Prostate gland (tissue), 2 donors: ENCODE data around the gene ESRP2. TPM values are rescaled to one million over a fixed set of nuclear protein-coding genes. Genes with fewer than 3 reads are reported as not detected.

Source experiments
- DNase-seq: peaks from one replicate; pipeline ENCODE4 v3.0.0-alpha.2; 2019; ENCODE audit warnings: low spot score
- H3K27ac ChIP-seq, 2 donors: fragments of 200-600 bp; sonication (generic); 2 replicates each; pipeline ENCODE4 v1.5.1; 2017 to 2019
- H3K27me3 ChIP-seq: fragments of 200-600 bp; sonication (generic); replicated peaks from 2 replicates; pipeline ENCODE4 v1.5.1; 2019; ENCODE audit not compliant: insufficient read depth
- H3K36me3 ChIP-seq, 2 donors: fragments of 200-600 bp; sonication (generic); 1 replicate in 1 of 2; 2 replicates in 1 of 2; pipeline versions ENCODE4 v1.5.1 to v1.8.1; 2017 to 2019
- H3K4me1 ChIP-seq: fragments of 200-600 bp; sonication (generic); replicated peaks from 2 replicates; pipeline ENCODE4 v1.5.1; 2019
- H3K4me3 ChIP-seq, 2 donors: fragments of 200-600 bp; sonication (generic); 2 replicates each; pipeline ENCODE4 v1.5.1; 2017 to 2019
- H3K9me3 ChIP-seq: fragments of 200-600 bp; sonication (generic); 2 replicates; pipeline ENCODE4 v1.5.1; 2017
- CTCF ChIP-seq, 4 experiments: fragments of 200-600 bp in 2 of 4; fragments of 450-650 bp in 2 of 4; sonication (generic) in 2 of 4; IDR thresholded peaks; 1 replicate in 3 of 4; 2 replicates in 1 of 4; pipeline ENCODE4 v1.5.1; 2016 to 2019; ENCODE audit warnings: antibody characterized with exemption in 4 of 4, mild to moderate bottlenecking in 2 of 4, moderate library complexity in 2 of 4
- POLR2A ChIP-seq: fragments of 450-650 bp; IDR thresholded peaks from one replicate; pipeline ENCODE4 v1.6.1; 2016; ENCODE audit warnings: antibody characterized with exemption, mild to moderate bottlenecking
- POLR2AphosphoS5 ChIP-seq: sonication (generic); formaldehyde crosslinking; IDR thresholded peaks from one replicate; pipeline ENCODE4 v1.6.1; 2017; ENCODE audit warnings: antibody characterized with exemption
- WGBS: methylation state at CpG from one replicate; pipeline ENCODE4 v1.1.5; 2018; 5-methylcytosine and 5-hydroxymethylcytosine counted together
- intact Hi-C: fragments of 100-400 bp; cut with DNase I; formaldehyde crosslinking; loops from one replicate; pipeline ENCODE4 v1.14.2; 2022
- total RNA-seq, 2 donors: library from RNA; depleted of rRNA; stranded (reverse); fragments of >200 nt; gene quantifications; one replicate each; pipeline ENCODE4 v1.1.0, GENCODE V29; 2016

The ESRP2 gene
- total RNA-seq, 2 donors from 2014 or later = 24.5 to 48.1 TPM

DNA sequence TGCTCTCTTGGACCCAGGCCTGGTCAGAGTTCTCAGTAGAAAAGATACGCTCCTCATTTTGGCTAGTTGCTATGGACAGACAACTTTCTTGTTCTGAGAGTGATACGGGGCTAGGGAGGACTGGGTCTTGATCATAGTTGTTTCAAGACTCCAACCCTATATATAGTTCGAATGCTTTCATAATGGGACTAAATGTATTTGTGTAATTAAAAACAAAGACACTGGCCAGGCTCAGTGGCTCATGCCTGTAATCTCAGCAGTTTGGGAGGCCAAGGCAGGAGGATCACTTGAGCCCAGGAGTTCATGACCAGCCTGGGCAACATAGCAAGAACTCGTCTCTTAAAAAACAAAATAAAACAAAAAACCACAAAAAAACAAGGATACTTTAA, 46.1 kb upstream of the ESRP2 start:
- H3K4me3 ChIP-seq = no peak overlapping the region
- whole genome bisulfite sequencing = 79% methylated on average over 4 of the region's 4 CpGs
- DNase-seq = no peak
- no peaks in the 10 kb centered on the region for H3K27me3 ChIP-seq
- no peaks in the 10 kb centered on the region for H3K4me1 ChIP-seq
- H3K27ac ChIP-seq = no peak overlapping the region
- intact Hi-C loops = no loop called here
- H3K36me3 ChIP-seq = no peaks in the 10 kb centered on the region
- no peaks in the 10 kb centered on the region for H3K9me3 ChIP-seq
- no peak for TF ChIP-seq POLR2A
- no peak for TF ChIP-seq POLR2AphosphoS5
- TF ChIP-seq CTCF (IDR thresholded peaks at IDR 0.05) = no peak

DNA sequence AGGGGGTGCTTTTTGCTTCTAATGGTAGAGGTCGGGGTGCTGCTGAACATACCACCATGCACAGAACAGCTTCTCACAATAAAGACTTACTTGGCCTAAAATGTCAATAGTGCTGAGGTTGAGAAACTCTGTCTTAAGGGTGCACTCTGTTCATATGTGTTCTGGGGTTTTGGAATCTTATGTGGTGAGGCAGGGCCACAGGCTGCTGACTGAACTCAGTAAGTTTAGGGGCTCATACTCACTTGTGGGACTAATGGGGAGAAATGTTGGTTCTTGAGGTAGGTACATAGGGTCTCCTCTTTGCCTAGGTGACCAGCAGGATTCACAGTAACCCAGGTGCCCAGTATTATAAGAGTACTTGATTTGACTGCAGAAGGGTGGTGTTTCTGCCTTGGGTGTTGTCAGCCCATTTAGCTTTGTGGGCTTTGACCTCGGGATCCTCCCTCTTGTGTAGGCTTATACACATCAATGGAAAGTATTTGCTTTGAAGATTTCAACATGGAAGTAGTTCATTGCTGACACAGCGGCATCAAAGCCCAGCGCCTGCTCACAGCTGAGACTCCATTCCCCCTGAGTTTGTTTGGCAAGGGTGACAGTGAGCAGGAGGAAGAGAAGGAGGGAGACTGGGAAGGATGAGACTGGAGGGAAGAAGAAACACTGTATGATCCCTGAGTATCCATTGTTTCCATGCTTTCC, 45.6 kb upstream of the ESRP2 start:
- TF ChIP-seq POLR2A = no peak
- TF ChIP-seq CTCF (IDR thresholded peaks at IDR 0.05) = no peak
- no peak for TF ChIP-seq POLR2AphosphoS5
- intact Hi-C loops = no loop called here
- Histone ChIP-seq H3K4me1 (no peaks in the 10 kb centered on the region), H3K27me3 (no peaks in the 10 kb centered on the region), H3K27ac (no peak overlapping the region), H3K9me3 (no peaks in the 10 kb centered on the region), H3K36me3 (no peaks in the 10 kb centered on the region), H3K4me3 (no peak overlapping the region)
- WGBS = 86% methylated on average over 4 of the region's 4 CpGs
- DNase-seq = no peak

DNA sequence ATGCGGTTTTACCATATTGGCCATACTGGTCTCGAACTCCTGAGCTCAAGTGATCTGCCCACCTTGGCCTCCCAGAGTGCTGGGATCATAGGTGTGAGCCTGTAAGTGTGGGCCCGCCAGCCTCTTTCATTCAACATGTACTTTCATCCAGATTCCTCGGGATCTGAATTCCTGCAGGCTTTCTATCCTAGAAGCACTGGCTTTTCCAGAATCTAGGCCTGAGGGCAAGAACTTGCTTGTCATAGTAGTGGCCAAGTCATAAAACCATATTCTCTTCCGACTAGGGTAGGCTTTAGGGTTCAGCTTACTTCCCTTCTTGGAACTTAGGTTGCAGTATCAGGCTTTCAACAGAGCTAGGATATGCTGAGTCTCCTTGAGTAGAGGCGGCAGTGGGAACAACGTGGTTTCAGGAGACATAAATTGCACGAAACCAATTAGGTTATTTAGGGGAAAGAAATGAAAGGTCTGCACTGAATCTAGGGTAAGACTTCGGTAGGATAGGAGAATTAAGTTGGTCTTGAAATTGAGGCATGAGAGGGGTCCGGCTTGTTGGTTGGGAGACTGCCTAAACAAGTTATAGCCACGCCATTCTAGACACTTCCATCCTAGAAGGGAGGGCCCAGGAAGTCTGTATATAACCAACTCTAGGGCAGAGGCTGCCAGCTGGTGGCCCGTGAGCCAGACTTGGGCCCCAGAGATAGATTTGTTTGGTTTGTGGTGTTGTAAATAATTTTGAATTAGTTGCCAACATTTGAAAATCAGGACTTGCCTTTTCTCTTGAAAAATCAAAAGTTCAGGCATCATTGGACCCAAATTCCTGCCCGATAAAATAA, 44.0 kb upstream of the ESRP2 start:
- TF ChIP-seq POLR2AphosphoS5 (no peak), POLR2A (no peak), CTCF (IDR thresholded peaks at IDR 0.05) (no peak)
- intact Hi-C loops = no loop called here
- Histone ChIP-seq H3K36me3 (no peaks in the 10 kb centered on the region), H3K9me3 (no peaks in the 10 kb centered on the region), H3K27ac (no peak overlapping the region), H3K4me1 (no peaks in the 10 kb centered on the region), H3K27me3 (no peaks in the 10 kb centered on the region), H3K4me3 (no peak overlapping the region)
- DNase-seq = no peak
- WGBS = 81% methylated on average over 13 of the region's 13 CpGs

GRCh38 chr16:68276223-68276622, 40.3 kb upstream of the ESRP2 start:
- Histone ChIP-seq H3K9me3 (no peaks in the 10 kb centered on the region), H3K4me1 (peaks cover 2% of the 10 kb centered on the region), H3K27ac (peak overlapping the region; percentile 68 to 75), H3K4me3 (no peak overlapping the region), H3K27me3 (no peaks in the 10 kb centered on the region), H3K36me3 (no peaks in the 10 kb centered on the region)
- DNase-seq = no peak
- intact Hi-C loops = no loop called here
- 44% methylated on average over 3 of the region's 3 CpGs for WGBS
- TF ChIP-seq POLR2AphosphoS5 (peak; percentile 65), CTCF (IDR thresholded peaks at IDR 0.05) (no peak)
